ENCODE data around the gene SPDYE9. TPM values are rescaled to one million over a fixed set of nuclear protein-coding genes. Genes with fewer than 3 reads are reported as not detected.
"Not testable (repeated sequence)": the region's sequence is repeated elsewhere in the genome, so short reads cannot be mapped to it uniquely, and the experiment has no call there.

The SPDYE9 gene, protein sequence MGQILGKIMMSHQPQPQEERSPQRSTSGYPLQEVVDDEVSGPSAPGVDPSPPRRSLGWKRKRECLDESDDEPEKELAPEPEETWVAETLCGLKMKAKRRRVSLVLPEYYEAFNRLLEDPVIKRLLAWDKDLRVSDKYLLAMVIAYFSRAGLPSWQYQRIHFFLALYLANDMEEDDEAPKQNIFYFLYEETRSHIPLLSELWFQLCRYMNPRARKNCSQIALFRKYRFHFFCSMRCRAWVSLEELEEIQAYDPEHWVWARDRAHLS
- not detected for total RNA-seq

DNA sequence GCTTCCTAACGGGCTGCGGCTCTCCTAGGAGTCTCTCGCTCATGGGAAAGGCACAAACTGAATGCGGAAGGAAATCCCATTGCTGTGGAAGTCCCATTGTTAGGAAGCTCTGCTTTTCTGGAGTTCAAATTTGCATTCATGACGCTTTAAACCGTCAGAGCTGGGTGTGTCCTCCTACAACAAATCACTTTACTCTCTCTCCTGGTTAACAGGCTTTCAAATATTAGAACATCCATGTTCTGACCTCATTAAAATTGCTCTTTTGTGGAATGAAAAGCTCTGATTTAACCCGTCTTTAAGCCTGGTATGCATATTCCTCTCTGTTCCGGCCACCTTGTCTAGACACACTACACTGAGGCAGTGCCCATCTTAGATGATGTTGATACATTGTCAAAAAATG is at the start of gene SPDYE9:
SPDYE9 (minus strand) TSS at position 101 of the 400 bp plus-strand sequence. CDS start 1,800 bp downstream, outside the sequence.
- H3K27ac Mint-ChIP-seq; H3K27me3 Mint-ChIP-seq; H3K36me3 Mint-ChIP-seq (ENCODE audit: low read depth); DNase-seq; H3K4me3 Mint-ChIP-seq; POLR2A ChIA-PET; H3K4me1 Mint-ChIP-seq; H3K9me3 Mint-ChIP-seq; CTCF ChIA-PET: not testable (repeated sequence)

DNA sequence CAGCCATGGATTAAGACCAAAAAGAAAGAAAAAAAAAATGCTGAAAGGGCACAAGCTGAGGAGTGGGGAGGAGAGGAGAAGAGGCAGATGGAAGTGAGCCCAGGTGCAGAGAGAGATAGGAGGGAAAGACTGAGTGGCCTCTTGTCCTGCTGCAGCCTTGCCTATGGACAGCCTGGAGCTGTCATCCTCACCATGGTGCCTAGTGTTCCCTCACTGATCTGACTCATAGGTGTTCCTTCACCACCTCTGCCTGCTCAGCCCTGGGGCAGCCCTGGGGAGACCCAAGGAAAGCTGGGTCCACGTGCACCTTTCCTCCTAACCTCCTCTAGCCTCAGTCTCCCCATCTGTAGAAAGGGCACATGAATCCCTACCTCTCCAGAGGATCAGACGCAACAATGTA is 49.0 kb upstream of the SPDYE9 start:
- H3K9me3 Mint-ChIP-seq; H3K36me3 Mint-ChIP-seq (ENCODE audit: low read depth); POLR2A ChIA-PET; H3K4me3 Mint-ChIP-seq; H3K4me1 Mint-ChIP-seq; H3K27ac Mint-ChIP-seq; H3K27me3 Mint-ChIP-seq; CTCF ChIA-PET; DNase-seq: not testable (repeated sequence)

DNA sequence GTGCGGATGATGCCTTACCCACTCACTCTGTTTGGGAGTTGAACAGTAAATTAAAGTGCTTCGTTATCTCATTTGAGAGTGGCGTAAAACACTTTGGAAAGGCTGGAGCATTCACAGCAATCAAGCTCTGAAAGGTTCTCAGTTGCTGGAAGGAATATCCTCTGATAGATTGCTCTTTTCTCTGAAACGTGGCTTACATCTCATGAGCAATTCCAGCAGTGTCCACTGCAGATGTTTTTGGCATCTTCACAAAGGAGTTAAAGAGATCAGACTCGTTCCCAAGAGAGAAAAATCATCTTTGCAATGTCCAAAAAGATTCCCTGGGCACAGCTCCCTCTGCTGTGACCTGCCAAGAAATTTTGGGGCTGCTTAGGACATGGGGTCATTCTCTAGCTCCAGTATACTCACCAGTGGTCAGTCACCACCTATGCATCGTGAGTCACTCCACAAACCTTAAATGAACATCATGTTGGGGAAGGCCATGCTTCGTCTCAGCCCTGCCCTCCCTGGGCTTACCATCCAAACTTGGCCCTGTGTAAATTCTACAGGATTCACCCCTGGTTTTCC is 46.9 kb upstream of the SPDYE9 start:
- H3K9me3 Mint-ChIP-seq; H3K27me3 Mint-ChIP-seq; DNase-seq; POLR2A ChIA-PET; H3K27ac Mint-ChIP-seq; H3K36me3 Mint-ChIP-seq (ENCODE audit: low read depth); CTCF ChIA-PET; H3K4me1 Mint-ChIP-seq; H3K4me3 Mint-ChIP-seq: not testable (repeated sequence)

DNA sequence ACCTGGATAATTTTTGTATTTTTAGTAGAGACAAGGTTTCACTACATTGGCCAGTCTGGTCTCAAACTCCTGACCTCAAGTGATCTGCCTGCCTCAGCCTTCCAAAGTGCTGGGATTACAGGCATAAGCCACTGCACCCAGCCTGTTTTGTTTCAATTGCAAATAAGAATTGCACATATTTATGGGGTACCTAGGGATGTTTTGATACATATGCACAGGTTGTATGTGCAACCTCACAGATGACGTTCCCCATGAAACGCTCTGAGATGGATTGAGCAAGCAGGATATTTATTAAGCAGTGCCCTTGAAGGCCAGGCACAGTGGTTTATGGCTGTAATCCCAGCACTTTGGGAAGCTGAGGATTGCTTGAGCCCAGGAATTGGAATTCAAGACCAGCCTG is 44.8 kb upstream of the SPDYE9 start:
- H3K4me3 Mint-ChIP-seq; H3K9me3 Mint-ChIP-seq; H3K4me1 Mint-ChIP-seq; POLR2A ChIA-PET; H3K27ac Mint-ChIP-seq; CTCF ChIA-PET; H3K27me3 Mint-ChIP-seq; H3K36me3 Mint-ChIP-seq (ENCODE audit: low read depth); DNase-seq: not testable (repeated sequence)

DNA sequence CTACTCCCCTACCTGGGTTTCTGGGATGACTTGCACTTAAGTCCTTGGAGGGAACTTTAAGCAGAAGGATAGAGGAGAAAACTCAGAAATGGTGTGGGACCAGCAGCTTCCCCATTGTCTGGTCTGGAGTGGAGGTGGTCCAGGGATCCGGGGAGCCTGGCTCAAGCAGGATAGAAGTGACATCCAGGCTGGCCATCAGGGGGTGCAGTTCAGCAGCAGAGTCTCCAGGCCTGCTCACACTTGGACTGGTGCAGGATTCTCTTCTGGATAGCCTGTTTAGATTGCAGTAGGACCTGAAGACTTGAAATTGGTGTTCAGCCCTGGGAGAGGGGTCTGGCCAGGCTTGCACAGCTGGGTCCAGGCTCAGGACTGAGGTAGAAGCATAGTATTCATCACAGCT is 38.3 kb upstream of the SPDYE9 start:
- H3K27ac Mint-ChIP-seq; H3K27me3 Mint-ChIP-seq; H3K9me3 Mint-ChIP-seq; POLR2A ChIA-PET; H3K4me1 Mint-ChIP-seq; H3K36me3 Mint-ChIP-seq (ENCODE audit: low read depth); CTCF ChIA-PET; DNase-seq; H3K4me3 Mint-ChIP-seq: not testable (repeated sequence)

DNA sequence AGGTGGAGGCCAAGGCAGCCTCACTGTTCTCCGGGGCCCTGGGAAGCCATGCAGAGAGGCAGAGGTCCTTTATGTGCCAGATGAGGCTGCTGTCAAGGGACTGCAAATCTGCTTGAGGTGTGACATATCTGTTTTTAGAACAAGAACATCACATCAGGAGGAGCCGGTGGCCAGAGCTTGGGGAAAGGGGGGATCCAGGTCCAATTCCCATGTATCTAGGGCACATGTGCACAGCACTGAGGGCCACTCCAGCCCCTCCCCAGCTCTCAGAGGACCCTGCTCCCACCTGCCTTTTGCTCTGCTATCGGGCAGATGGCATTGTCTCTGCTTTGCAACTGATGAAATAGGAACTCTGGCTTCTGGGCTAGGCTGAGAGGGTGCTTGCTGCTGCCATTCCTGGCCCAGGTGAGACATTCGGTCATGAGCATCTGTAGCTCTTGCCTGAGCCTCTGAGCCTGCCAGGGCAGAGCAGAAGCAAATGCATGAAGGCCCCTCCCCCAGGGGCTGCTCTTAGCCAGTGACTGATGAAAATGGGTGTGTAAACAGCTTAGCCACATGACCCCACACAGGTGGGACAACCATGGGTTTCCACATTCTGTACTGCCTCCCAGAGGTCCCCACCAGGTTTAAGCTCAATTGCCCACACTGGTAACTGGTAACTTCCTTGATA is 37.1 kb upstream of the SPDYE9 start:
- H3K36me3 Mint-ChIP-seq (ENCODE audit: low read depth); H3K4me1 Mint-ChIP-seq; H3K27me3 Mint-ChIP-seq; CTCF ChIA-PET; H3K4me3 Mint-ChIP-seq; POLR2A ChIA-PET; DNase-seq; H3K9me3 Mint-ChIP-seq; H3K27ac Mint-ChIP-seq: not testable (repeated sequence)

DNA sequence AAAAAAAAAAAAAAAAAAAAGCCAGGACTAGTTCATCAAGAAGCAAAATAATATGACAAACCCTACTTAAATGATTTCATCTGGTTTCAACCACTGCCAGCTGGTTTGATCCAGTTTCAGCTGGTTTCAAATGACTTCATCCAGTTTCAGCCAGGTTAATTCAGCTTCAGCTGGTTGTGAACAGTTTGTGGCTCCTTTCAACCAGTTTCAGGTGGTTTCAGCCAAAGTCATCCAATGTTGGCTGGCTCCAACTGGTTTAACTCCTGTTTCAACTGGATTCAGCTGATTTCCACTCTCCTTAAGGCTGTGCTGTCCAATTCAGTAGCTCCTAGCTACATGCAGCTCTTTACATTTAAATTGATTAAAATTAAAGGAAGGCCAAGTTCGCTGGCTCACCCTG is 32.3 kb upstream of the SPDYE9 start:
- POLR2A ChIA-PET; H3K4me1 Mint-ChIP-seq; CTCF ChIA-PET; H3K27ac Mint-ChIP-seq; H3K36me3 Mint-ChIP-seq (ENCODE audit: low read depth); H3K9me3 Mint-ChIP-seq; H3K27me3 Mint-ChIP-seq; H3K4me3 Mint-ChIP-seq; DNase-seq: not testable (repeated sequence)

DNA sequence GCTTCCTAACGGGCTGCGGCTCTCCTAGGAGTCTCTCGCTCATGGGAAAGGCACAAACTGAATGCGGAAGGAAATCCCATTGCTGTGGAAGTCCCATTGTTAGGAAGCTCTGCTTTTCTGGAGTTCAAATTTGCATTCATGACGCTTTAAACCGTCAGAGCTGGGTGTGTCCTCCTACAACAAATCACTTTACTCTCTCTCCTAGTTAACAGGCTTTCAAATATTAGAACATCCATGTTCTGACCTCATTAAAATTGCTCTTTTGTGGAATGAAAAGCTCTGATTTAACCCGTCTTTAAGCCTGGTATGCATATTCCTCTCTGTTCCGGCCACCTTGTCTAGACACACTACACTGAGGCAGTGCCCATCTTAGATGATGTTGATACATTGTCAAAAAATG is 28.0 kb downstream of the SPDYE9 start, which contains the start of gene SPDYE11:
SPDYE11 (minus strand) TSS at position 101 of the 400 bp plus-strand sequence. CDS start 1,800 bp downstream, outside the sequence.
- H3K4me1 Mint-ChIP-seq, CTCF ChIA-PET: not testable (repeated sequence)

DNA sequence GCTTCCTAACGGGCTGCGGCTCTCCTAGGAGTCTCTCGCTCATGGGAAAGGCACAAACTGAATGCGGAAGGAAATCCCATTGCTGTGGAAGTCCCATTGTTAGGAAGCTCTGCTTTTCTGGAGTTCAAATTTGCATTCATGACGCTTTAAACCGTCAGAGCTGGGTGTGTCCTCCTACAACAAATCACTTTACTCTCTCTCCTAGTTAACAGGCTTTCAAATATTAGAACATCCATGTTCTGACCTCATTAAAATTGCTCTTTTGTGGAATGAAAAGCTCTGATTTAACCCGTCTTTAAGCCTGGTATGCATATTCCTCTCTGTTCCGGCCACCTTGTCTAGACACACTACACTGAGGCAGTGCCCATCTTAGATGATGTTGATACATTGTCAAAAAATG is 56.2 kb downstream of the SPDYE9 start, which contains the start of gene SPDYE8:
SPDYE8 (minus strand) TSS at position 101 of the 400 bp plus-strand sequence. CDS start 1,800 bp downstream, outside the sequence.
- H3K4me1 Mint-ChIP-seq; CTCF ChIA-PET; H3K27ac Mint-ChIP-seq; H3K9me3 Mint-ChIP-seq; H3K36me3 Mint-ChIP-seq (ENCODE audit: low read depth); H3K4me3 Mint-ChIP-seq; H3K27me3 Mint-ChIP-seq; POLR2A ChIA-PET; DNase-seq: not testable (repeated sequence)

More for the DNA sequence above, 28.0 kb downstream of the SPDYE9 start, which contains the start of gene SPDYE11:
- H3K36me3 Mint-ChIP-seq (ENCODE audit: low read depth); H3K9me3 Mint-ChIP-seq; POLR2A ChIA-PET; H3K27ac Mint-ChIP-seq; H3K27me3 Mint-ChIP-seq; DNase-seq; H3K4me3 Mint-ChIP-seq: not testable (repeated sequence)

Other genes starting within 250 kb of the SPDYE9 start
- 10 to 100 TPM; 55.3 to 55.5 TPM for gene POM121, start 160.9 kb downstream of the SPDYE9 start, total RNA-seq
- gene TRIM74, start 116.6 kb downstream of the SPDYE9 start, total RNA-seq, result 1 to 10 TPM; 1.9 to 2.5 TPM
- gene SPDYE8, start 56.3 kb downstream of the SPDYE9 start, total RNA-seq, result not detected
- gene SPDYE11, start 28.1 kb downstream of the SPDYE9 start, total RNA-seq, result not detected
- gene NSUN5, start 222.8 kb upstream of the SPDYE9 start, total RNA-seq, result 10 to 100 TPM; 42.9 to 44.7 TPM
- not detected for gene TRIM50, start 242.0 kb upstream of the SPDYE9 start, total RNA-seq
- gene FKBP6, start 242.1 kb upstream of the SPDYE9 start, total RNA-seq, result not detected